Loucy (cell line): Measurements from ENCODE around the gene IRF1.

Experiments
- H2AFZ ChIP-seq: fragments of 200-600 bp; sonication (generic); 2 replicates; pipeline ENCODE4 v1.6.0; 2016; ENCODE audit warnings: antibody characterized with exemption, mild to moderate bottlenecking, low read length, moderate library complexity
- H3F3A ChIP-seq: fragments of 200-600 bp; 2 replicates; pipeline ENCODE4 v1.6.0; 2016; ENCODE audit warnings: antibody characterized with exemption, low read depth, mild to moderate bottlenecking
- H3K27me3 ChIP-seq: fragments of 200-600 bp; sonication (generic); 2 replicates; pipeline ENCODE4 v1.6.1; 2014; ENCODE audit warnings: low read length, mild to moderate bottlenecking; ENCODE audit not compliant: insufficient read depth, poor library complexity, severe bottlenecking
- H3K36me3 ChIP-seq: fragments of 200-600 bp; sonication (generic); 2 replicates; pipeline ENCODE4 v1.6.1; 2016; ENCODE audit warnings: low read length; ENCODE audit not compliant: insufficient read depth
- H3K4me1 ChIP-seq: fragments of 200-600 bp; sonication (generic); 2 replicates; pipeline ENCODE4 v1.5.1; 2014; ENCODE audit warnings: low read length, mild to moderate bottlenecking; ENCODE audit not compliant: insufficient read depth, poor library complexity, severe bottlenecking
- H3K4me2 ChIP-seq: fragments of 200-600 bp; sonication (generic); 2 replicates; pipeline ENCODE4 v1.6.0; 2014; ENCODE audit warnings: antibody characterized with exemption, low read length, low read depth, mild to moderate bottlenecking; ENCODE audit not compliant: poor library complexity, severe bottlenecking
- H3K4me3 ChIP-seq: fragments of 200-600 bp; sonication (generic); 2 replicates; pipeline ENCODE4 v1.5.1; 2014; ENCODE audit warnings: low read length, mild to moderate bottlenecking, mixed read lengths; ENCODE audit not compliant: poor library complexity, severe bottlenecking
- H3K79me2 ChIP-seq: fragments of 200-600 bp; sonication (generic); 2 replicates; pipeline ENCODE4 v1.6.1; 2014; ENCODE audit warnings: low read length; ENCODE audit not compliant: insufficient read depth
- H3K9ac ChIP-seq: fragments of 200-600 bp; sonication (generic); 2 replicates; pipeline ENCODE4 v1.6.0; 2014; ENCODE audit warnings: mild to moderate bottlenecking, low read depth, low read length, moderate library complexity; ENCODE audit not compliant: poor library complexity, severe bottlenecking
- H3K9me2 ChIP-seq: fragments of 200-600 bp; sonication (generic); replicated peaks from 2 replicates; pipeline ENCODE4 v1.6.1; 2016; ENCODE audit warnings: low read depth, low read length, mixed read lengths
- H3K9me3 ChIP-seq: fragments of 200-600 bp; sonication (generic); 2 replicates; pipeline ENCODE4 v1.6.1; 2014; ENCODE audit warnings: mild to moderate bottlenecking, antibody characterized with exemption, low read length, low read depth; ENCODE audit not compliant: insufficient read depth
- H4K20me1 ChIP-seq: fragments of 200-600 bp; sonication (generic); 2 replicates; pipeline ENCODE4 v1.6.0; 2014; ENCODE audit warnings: antibody characterized with exemption, low read length, mild to moderate bottlenecking; ENCODE audit not compliant: insufficient read depth, poor library complexity, severe bottlenecking
- EZH2phosphoT487 ChIP-seq: fragments of 200-600 bp; IDR thresholded peaks from 2 replicates; pipeline ENCODE4 v1.6.1; 2018; ENCODE audit warnings: antibody characterized with exemption, mild to moderate bottlenecking, moderate library complexity, borderline replicate concordance
- TF ChIP-seq, protein P1 (sequence below): fragments of 200-600 bp; sonication (generic); conservative IDR thresholded peaks from 2 replicates; pipeline ENCODE4 v1.5.1; 2014; ENCODE audit warnings: mild to moderate bottlenecking, antibody characterized with exemption, low read length

Gene IRF1

GRCh38 chr5:132470010-132470392 lies 20.6 kb downstream of the IRF1 start:
- no peaks in the 10 kb centered on the region for H3K9me3 ChIP-seq
- no peaks in the 10 kb centered on the region for H4K20me1 ChIP-seq
- no peak overlapping the region for H3K4me3 ChIP-seq
- peaks cover 70% of the 10 kb centered on the region for H3K4me1 ChIP-seq
- H3F3A ChIP-seq = peaks cover 13% of the 10 kb centered on the region
- H3K4me2 ChIP-seq = no peak overlapping the region
- no peak for TF ChIP-seq EZH2phosphoT487
- TF ChIP-seq, protein P1, sequence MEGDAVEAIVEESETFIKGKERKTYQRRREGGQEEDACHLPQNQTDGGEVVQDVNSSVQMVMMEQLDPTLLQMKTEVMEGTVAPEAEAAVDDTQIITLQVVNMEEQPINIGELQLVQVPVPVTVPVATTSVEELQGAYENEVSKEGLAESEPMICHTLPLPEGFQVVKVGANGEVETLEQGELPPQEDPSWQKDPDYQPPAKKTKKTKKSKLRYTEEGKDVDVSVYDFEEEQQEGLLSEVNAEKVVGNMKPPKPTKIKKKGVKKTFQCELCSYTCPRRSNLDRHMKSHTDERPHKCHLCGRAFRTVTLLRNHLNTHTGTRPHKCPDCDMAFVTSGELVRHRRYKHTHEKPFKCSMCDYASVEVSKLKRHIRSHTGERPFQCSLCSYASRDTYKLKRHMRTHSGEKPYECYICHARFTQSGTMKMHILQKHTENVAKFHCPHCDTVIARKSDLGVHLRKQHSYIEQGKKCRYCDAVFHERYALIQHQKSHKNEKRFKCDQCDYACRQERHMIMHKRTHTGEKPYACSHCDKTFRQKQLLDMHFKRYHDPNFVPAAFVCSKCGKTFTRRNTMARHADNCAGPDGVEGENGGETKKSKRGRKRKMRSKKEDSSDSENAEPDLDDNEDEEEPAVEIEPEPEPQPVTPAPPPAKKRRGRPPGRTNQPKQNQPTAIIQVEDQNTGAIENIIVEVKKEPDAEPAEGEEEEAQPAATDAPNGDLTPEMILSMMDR = no peak
- no peaks in the 10 kb centered on the region for H3K36me3 ChIP-seq
- no peak overlapping the region for H2AFZ ChIP-seq
- peaks cover 17% of the 10 kb centered on the region for H3K79me2 ChIP-seq
- no peak overlapping the region for H3K9ac ChIP-seq
- no peaks in the 10 kb centered on the region for H3K9me2 ChIP-seq
- no peaks in the 10 kb centered on the region for H3K27me3 ChIP-seq

DNA sequence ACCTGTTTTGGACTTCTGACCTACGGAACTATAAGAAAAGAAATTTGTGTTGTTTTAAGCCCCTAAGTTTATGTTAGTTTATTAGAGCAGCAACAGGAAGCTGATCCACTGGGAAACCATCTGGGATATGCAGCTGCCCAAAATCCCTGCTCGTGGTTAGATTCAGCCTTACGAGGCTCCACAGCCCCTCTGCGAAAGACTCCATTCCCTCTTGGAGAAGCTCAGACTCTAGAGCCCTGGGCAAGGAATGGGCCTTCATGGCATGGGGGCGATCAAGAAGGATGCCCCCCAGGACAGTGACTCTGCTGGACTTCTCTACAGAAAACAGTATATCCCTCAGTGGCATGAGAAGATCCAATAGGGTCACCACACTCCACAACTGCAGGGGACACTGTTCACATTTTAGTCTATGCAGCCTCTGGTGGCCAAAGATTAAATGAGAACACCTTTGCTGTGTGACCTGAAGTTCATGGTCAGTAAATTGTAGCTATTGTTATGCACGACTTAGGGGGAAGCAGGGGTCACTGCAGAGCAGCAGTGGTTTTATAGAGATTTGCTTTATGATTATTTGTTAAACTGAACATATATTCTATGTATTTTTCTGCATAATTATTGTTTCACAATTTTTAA lies 21.1 kb downstream of the IRF1 start:
- no peak overlapping the region for H3K4me3 ChIP-seq
- no peak overlapping the region for H3K4me2 ChIP-seq
- no peak for TF ChIP-seq EZH2phosphoT487
- TF ChIP-seq, protein P1 = peak; percentile 44
- H3F3A ChIP-seq = peaks cover 16% of the 10 kb centered on the region
- H3K9me3 ChIP-seq = no peaks in the 10 kb centered on the region
- H3K9me2 ChIP-seq = no peaks in the 10 kb centered on the region
- no peaks in the 10 kb centered on the region for H3K27me3 ChIP-seq
- no peaks in the 10 kb centered on the region for H3K36me3 ChIP-seq
- H3K4me1 ChIP-seq = peaks cover 70% of the 10 kb centered on the region
- H2AFZ ChIP-seq = no peak overlapping the region
- no peak overlapping the region for H3K9ac ChIP-seq
- no peaks in the 10 kb centered on the region for H4K20me1 ChIP-seq
- H3K79me2 ChIP-seq = peaks cover 19% of the 10 kb centered on the region

- Histone ChIP-seq H3K4me3 (no peak overlapping the region), H3K4me1 (peaks cover 73% of the 10 kb centered on the region), H3K9me3 (no peaks in the 10 kb centered on the region), H4K20me1 (no peaks in the 10 kb centered on the region), H3K79me2 (peaks cover 19% of the 10 kb centered on the region), H3K36me3 (no peaks in the 10 kb centered on the region), H3K9ac (no peak overlapping the region), H3K4me2 (no peak overlapping the region), H3K9me2 (no peaks in the 10 kb centered on the region), H3F3A (peaks cover 16% of the 10 kb centered on the region), H3K27me3 (no peaks in the 10 kb centered on the region), H2AFZ (no peak overlapping the region)
- TF ChIP-seq, protein P1 = no peak
- TF ChIP-seq EZH2phosphoT487 = no peak
Measured at GRCh38 chr5:132468656-132469379, 21.8 kb downstream of the IRF1 start.
